Kidney tubule cell (primary cell): Measurements from ENCODE around the gene CRIP2.

ENCODE experiments used
- DNase-seq: peaks from one replicate; pipeline ENCODE4 v3.0.0-alpha.2; 2018; ENCODE audit warnings: low spot score

The CRIP2 gene, protein sequence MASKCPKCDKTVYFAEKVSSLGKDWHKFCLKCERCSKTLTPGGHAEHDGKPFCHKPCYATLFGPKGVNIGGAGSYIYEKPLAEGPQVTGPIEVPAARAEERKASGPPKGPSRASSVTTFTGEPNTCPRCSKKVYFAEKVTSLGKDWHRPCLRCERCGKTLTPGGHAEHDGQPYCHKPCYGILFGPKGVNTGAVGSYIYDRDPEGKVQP

GRCh38 chr14:105474483-105475268, at the start of gene CRIP2:
Gene CRIP2 (plus strand): TSS chr14:105474821. CDS start chr14:105474863, 42 bp downstream.
- peak; percentile 68 for DNase-seq

GRCh38 chr14:105424861-105425260, 49.8 kb upstream of the CRIP2 start:
- DNase-seq, result no peak

DNA sequence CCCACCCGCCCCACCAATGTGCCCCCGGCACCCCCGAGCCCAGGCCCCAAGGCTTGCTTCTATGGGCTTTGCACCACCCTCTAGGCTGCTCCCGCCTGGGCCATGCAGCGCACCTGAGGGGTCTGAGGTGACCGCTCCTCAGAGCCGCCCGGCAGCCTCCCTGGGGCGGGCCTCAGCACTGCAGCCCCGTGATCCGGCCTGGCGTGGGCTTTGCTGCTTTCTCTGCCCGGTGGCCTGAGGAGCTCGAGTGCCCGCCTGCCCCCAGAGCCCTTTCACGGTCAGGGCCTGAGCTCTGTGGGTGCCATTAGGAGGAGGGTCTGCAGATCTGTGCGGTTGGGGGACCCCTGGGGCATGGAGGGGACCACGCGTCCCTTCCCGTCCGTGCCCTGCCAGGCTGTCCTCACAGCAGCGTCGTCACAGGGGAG, 48.8 kb upstream of the CRIP2 start:
- DNase-seq, result no peak

GRCh38 chr14:105426416-105427130, 48.0 kb upstream of the CRIP2 start:
- DNase-seq, result no peak

- DNase-seq, result no peak
Observed at GRCh38 chr14:105427412-105427811, 47.2 kb upstream of the CRIP2 start.

DNA sequence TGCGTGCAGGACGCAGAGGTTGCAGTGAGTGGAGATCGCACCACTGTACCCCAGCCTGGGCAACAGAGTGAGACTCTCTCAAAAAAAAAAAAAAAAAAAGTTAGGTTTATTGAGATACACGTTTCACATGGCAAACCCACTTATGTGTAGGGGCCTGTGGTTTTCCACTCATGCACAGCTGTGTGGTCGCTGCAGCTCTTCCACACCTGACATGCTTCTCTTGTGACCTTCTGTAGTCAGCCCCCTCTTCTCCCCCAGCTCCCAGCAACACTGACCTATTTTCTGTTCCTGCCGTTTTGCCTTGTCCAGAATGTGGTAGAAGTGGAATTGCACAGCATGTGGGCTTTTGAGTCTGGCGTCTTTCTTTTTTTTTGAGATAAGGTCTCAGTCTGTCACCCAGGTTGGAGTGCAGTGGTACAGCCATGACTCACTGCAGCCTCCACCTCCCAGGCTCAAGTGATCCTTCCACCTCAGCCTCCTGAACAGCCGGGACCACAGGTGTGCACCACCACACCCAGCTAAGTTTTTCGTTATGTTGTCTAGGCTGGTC, 46.6 kb upstream of the CRIP2 start:
- DNase-seq, result no peak

- no peak for DNase-seq
Observed at GRCh38 chr14:105430042-105430441, 44.6 kb upstream of the CRIP2 start.

DNA sequence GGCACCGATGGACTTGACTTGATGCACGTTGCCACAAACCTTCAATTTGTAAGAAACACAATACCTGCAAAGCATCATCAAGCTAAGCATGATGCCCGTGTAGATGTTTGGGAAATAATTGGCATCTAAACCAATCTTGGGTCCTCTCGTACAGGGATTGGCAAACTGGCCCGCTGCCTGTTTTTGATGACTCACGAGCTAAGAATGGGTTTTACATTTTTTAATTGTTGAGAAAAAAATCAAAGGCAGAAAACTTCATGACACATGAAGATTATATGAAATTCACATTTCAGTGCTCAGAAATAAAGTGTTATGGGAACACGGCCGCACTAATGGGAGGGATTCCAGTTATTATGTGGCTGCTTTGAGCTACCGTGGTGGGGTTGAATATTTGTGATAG, 44.1 kb upstream of the CRIP2 start:
- peak; percentile 53 for DNase-seq

DNA sequence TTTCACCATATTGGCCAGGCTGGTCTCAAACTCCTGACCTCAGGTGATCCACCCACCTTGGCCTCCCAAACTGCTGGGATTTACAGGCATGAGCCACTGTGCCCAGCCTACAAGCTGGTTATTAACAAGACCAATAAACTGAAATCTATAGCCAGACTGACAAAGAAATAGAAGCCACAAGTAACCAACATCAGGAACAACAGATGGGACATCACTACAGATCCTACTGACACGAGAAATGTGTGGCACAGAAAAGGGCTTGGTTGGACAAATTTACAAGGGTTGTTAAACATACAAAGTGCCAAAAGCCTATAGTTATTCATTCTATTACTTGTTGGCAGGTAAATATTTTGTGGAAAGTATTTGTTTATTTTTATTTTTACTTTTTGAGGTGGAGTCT, 43.4 kb upstream of the CRIP2 start:
- no peak for DNase-seq

GRCh38 chr14:105432657-105433056, 42.0 kb upstream of the CRIP2 start:
- DNase-seq, result no peak

- DNase-seq, result no peak
Observed at GRCh38 chr14:105433161-105433605, 41.4 kb upstream of the CRIP2 start.

GRCh38 chr14:105436402-105436801, 38.2 kb upstream of the CRIP2 start:
- DNase-seq, result no peak

GRCh38 chr14:105436891-105437722, 37.5 kb upstream of the CRIP2 start:
- no peak for DNase-seq

- no peak for DNase-seq
Observed at GRCh38 chr14:105437723-105438500, 36.7 kb upstream of the CRIP2 start.

GRCh38 chr14:105439179-105439578, 35.4 kb upstream of the CRIP2 start:
- no peak for DNase-seq

DNA sequence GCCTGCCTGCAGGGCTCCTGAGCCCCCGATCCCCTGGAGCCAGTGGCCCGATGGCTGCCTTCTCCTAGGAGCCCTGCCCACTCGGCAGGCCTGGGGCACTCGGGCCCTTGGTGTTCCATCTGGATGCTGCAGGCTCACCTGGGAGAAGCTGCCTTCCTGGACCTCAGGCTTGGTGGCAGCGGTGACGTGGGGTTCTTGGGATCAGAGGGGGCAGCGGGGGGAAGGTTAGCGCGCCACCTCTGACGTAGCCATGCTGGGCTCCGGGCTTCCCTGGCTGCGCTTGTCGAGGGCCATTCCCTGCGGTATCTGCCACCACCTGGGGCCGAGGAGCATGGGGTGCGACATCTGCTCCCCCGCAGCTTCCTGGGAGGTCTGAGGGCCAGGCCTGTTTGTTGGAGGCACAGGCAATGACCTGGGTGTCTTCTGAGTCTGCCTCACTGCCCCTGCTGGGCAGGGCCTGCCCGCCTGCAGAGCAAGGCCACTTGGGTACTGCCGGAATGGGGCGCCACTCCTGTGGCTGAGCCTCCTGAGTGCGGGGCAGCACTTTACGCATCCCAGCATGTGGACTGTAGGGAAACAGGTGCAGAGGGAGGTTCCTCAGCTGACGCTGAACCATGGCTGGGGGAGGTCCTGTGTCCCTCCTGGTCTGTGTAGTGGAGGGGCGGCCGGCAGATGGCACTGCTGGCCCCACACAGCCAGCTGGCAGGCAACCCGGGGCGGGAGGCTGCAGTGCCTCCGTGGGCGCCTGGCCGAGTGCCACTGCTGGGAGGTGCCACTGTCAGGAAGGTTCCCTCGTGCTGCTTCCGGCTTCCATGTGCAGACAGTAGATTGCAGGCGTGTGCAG, 34.7 kb upstream of the CRIP2 start:
- DNase-seq, result no peak

DNA sequence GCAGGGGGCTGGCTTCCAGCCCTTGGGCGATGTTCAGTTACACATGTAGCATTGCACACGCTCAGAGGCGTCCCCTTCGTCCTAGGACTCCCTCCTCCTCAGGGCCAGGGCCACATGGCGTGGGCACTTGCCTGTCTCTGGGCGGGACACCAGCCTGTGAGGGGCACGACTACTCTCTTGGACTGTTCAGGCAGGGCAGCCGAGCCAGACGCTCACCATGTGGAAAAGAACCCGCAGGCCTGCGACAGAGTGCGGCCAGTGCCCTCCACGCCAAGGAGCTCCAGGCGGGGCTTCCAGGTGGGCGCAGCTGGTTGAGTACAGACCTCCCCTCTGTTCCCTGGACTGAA, 34.1 kb upstream of the CRIP2 start:
- DNase-seq, result no peak

DNA sequence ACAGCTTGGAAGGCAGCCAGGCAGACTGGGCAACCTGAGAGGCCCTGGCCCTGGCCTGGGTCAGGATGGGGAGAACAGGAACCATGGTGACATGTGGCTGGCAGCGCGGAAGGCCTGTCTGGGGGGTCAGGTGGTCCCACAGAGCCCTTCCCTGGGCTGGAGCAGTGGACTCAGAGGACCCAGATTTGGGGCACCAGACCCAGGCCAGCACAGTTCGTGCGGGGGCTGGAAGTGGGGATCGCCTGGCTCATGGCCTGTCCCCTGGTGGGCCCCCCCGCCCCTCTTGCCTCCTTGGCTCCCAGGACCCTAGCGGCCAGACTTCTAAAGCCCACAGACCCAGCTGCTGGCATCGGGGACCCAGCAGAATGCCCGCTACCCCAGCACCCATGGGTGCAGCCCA, 33.6 kb upstream of the CRIP2 start:
- no peak for DNase-seq

DNA sequence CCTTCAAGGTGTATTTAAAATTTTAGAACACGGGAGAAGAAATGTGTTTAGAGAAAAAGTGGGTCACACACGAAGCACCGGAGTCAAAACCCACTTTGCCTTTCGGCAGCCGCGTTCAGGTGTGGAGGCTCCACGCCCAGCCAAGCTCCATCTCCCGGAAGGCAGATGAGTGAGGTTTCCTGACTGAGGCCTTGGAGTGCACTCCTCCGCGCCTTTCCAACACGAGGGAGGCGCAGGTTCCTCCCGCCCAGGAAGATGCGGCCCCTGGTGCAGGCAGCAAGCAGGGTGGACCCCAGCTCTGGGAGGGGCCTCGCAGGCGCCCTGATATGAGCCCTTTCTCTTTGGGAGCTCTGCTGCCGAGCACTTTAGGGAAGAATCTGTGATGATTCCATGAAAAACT, 32.5 kb upstream of the CRIP2 start:
- DNase-seq, result no peak

GRCh38 chr14:105442834-105443233, 31.8 kb upstream of the CRIP2 start:
- no peak for DNase-seq
